ENCODE data around the gene ZBTB21.

ZBTB21 gene

GRCh38 chr21:41991659-41992058, 18.5 kb downstream of the ZBTB21 start:
- H3K9me3 ChIP-seq (ENCODE audit: control insufficient read depth, low read length), result peaks cover 15% of the 10 kb centered on the region
- H3K4me3 ChIP-seq (ENCODE audit: extremely low read depth, insufficient read depth, low read length, poor library complexity, severe bottlenecking), result no peak overlapping the region
- 95 to 99% methylated on average over 15 to 16 of the region's 16 CpGs for WGBS, 2 experiments (ENCODE audit: insufficient coverage in 2 of 2)
- no peak overlapping the region for H3K27ac ChIP-seq (ENCODE audit: low read depth, low read length, severe bottlenecking)
- no peaks in the 10 kb centered on the region for H3K4me1 ChIP-seq (ENCODE audit: control insufficient read depth, insufficient read depth, low read length, poor library complexity, severe bottlenecking)
- peaks cover 54% of the 10 kb centered on the region for H3K36me3 ChIP-seq (ENCODE audit: control insufficient read depth, insufficient read depth, low read length)

- Histone ChIP-seq H3K4me3 (ENCODE audit: extremely low read depth, insufficient read depth, low read length, poor library complexity, severe bottlenecking) (no peak overlapping the region), H3K9me3 (ENCODE audit: control insufficient read depth, low read length) (no peaks in the 10 kb centered on the region), H3K27ac (ENCODE audit: low read depth, low read length, severe bottlenecking) (no peak overlapping the region), H3K36me3 (ENCODE audit: control insufficient read depth, insufficient read depth, low read length) (peaks cover 35% of the 10 kb centered on the region), H3K4me1 (ENCODE audit: control insufficient read depth, insufficient read depth, low read length, poor library complexity, severe bottlenecking) (no peaks in the 10 kb centered on the region)
- WGBS, 2 experiments (ENCODE audit: insufficient coverage in 2 of 2), result 83 to 100% methylated on average over 1 of the region's 2 CpGs
These were observed 20.5 kb downstream of the ZBTB21 start for GRCh38 chr21:41989698-41990097.

GRCh38 chr21:41987310-41987709, 22.9 kb downstream of the ZBTB21 start:
- Histone ChIP-seq H3K4me1 (ENCODE audit: control insufficient read depth, insufficient read depth, low read length, poor library complexity, severe bottlenecking) (no peaks in the 10 kb centered on the region), H3K27ac (ENCODE audit: low read depth, low read length, severe bottlenecking) (no peak overlapping the region), H3K9me3 (ENCODE audit: control insufficient read depth, low read length) (no peaks in the 10 kb centered on the region), H3K36me3 (ENCODE audit: control insufficient read depth, insufficient read depth, low read length) (peaks cover 16% of the 10 kb centered on the region), H3K4me3 (ENCODE audit: extremely low read depth, insufficient read depth, low read length, poor library complexity, severe bottlenecking) (no peak overlapping the region)
- WGBS, 2 experiments (ENCODE audit: insufficient coverage in 2 of 2), result 100% methylated on average over 1 of the region's 3 CpGs; no CpG with 5 or more reads in 1 of the 2 experiments

GRCh38 chr21:41985662-41986416, 24.3 kb downstream of the ZBTB21 start:
- no peak overlapping the region for H3K4me3 ChIP-seq (ENCODE audit: extremely low read depth, insufficient read depth, low read length, poor library complexity, severe bottlenecking)
- 88 to 93% methylated on average over 3 of the region's 6 CpGs for WGBS, 2 experiments (ENCODE audit: insufficient coverage in 2 of 2)
- peaks cover 2% of the 10 kb centered on the region for H3K36me3 ChIP-seq (ENCODE audit: control insufficient read depth, insufficient read depth, low read length)
- H3K4me1 ChIP-seq (ENCODE audit: control insufficient read depth, insufficient read depth, low read length, poor library complexity, severe bottlenecking), result no peaks in the 10 kb centered on the region
- no peaks in the 10 kb centered on the region for H3K9me3 ChIP-seq (ENCODE audit: control insufficient read depth, low read length)
- H3K27ac ChIP-seq (ENCODE audit: low read depth, low read length, severe bottlenecking), result no peak overlapping the region

- Histone ChIP-seq H3K4me1 (ENCODE audit: control insufficient read depth, insufficient read depth, low read length, poor library complexity, severe bottlenecking) (no peaks in the 10 kb centered on the region), H3K9me3 (ENCODE audit: control insufficient read depth, low read length) (peaks cover 5% of the 10 kb centered on the region), H3K27ac (ENCODE audit: low read depth, low read length, severe bottlenecking) (no peak overlapping the region), H3K36me3 (ENCODE audit: control insufficient read depth, insufficient read depth, low read length) (no peaks in the 10 kb centered on the region), H3K4me3 (ENCODE audit: extremely low read depth, insufficient read depth, low read length, poor library complexity, severe bottlenecking) (no peak overlapping the region)
- WGBS, 2 experiments (ENCODE audit: insufficient coverage in 2 of 2), result no CpG with 5 or more reads among the region's 1 CpG
These were observed 26.9 kb downstream of the ZBTB21 start for GRCh38 chr21:41983229-41983628.

GRCh38 chr21:41980561-41980960, 29.6 kb downstream of the ZBTB21 start:
- Histone ChIP-seq H3K4me3 (ENCODE audit: extremely low read depth, insufficient read depth, low read length, poor library complexity, severe bottlenecking) (no peak overlapping the region), H3K27ac (ENCODE audit: low read depth, low read length, severe bottlenecking) (no peak overlapping the region), H3K9me3 (ENCODE audit: control insufficient read depth, low read length) (peaks cover 5% of the 10 kb centered on the region), H3K4me1 (ENCODE audit: control insufficient read depth, insufficient read depth, low read length, poor library complexity, severe bottlenecking) (no peaks in the 10 kb centered on the region), H3K36me3 (ENCODE audit: control insufficient read depth, insufficient read depth, low read length) (no peaks in the 10 kb centered on the region)

- Histone ChIP-seq H3K9me3 (ENCODE audit: control insufficient read depth, low read length) (peaks cover 5% of the 10 kb centered on the region), H3K27ac (ENCODE audit: low read depth, low read length, severe bottlenecking) (no peak overlapping the region), H3K4me3 (ENCODE audit: extremely low read depth, insufficient read depth, low read length, poor library complexity, severe bottlenecking) (no peak overlapping the region), H3K36me3 (ENCODE audit: control insufficient read depth, insufficient read depth, low read length) (no peaks in the 10 kb centered on the region), H3K4me1 (ENCODE audit: control insufficient read depth, insufficient read depth, low read length, poor library complexity, severe bottlenecking) (no peaks in the 10 kb centered on the region)
- 91 to 96% methylated on average over 5 to 7 of the region's 7 CpGs for WGBS, 2 experiments (ENCODE audit: insufficient coverage in 2 of 2)
These were observed 30.3 kb downstream of the ZBTB21 start for GRCh38 chr21:41979751-41980369.

- Histone ChIP-seq H3K4me1 (ENCODE audit: control insufficient read depth, insufficient read depth, low read length, poor library complexity, severe bottlenecking) (no peaks in the 10 kb centered on the region), H3K4me3 (ENCODE audit: extremely low read depth, insufficient read depth, low read length, poor library complexity, severe bottlenecking) (no peak overlapping the region), H3K9me3 (ENCODE audit: control insufficient read depth, low read length) (peaks cover 5% of the 10 kb centered on the region), H3K27ac (ENCODE audit: low read depth, low read length, severe bottlenecking) (no peak overlapping the region), H3K36me3 (ENCODE audit: control insufficient read depth, insufficient read depth, low read length) (no peaks in the 10 kb centered on the region)
- WGBS, 2 experiments (ENCODE audit: insufficient coverage in 2 of 2), result 40 to 81% methylated on average over 2 of the region's 4 CpGs
These were observed 30.8 kb downstream of the ZBTB21 start for GRCh38 chr21:41979335-41979734.

- 81 to 89% methylated on average over 11 to 13 of the region's 17 CpGs for WGBS, 2 experiments (ENCODE audit: insufficient coverage in 2 of 2)
- H3K27ac ChIP-seq (ENCODE audit: low read depth, low read length, severe bottlenecking), result no peak overlapping the region
- H3K4me1 ChIP-seq (ENCODE audit: control insufficient read depth, insufficient read depth, low read length, poor library complexity, severe bottlenecking), result peaks cover 3% of the 10 kb centered on the region
- no peak overlapping the region for H3K4me3 ChIP-seq (ENCODE audit: extremely low read depth, insufficient read depth, low read length, poor library complexity, severe bottlenecking)
- peaks cover 5% of the 10 kb centered on the region for H3K9me3 ChIP-seq (ENCODE audit: control insufficient read depth, low read length)
- no peaks in the 10 kb centered on the region for H3K36me3 ChIP-seq (ENCODE audit: control insufficient read depth, insufficient read depth, low read length)
These were observed 32.9 kb downstream of the ZBTB21 start for GRCh38 chr21:41977034-41977950.

GRCh38 chr21:41976611-41977010, 33.5 kb downstream of the ZBTB21 start:
- peaks cover 5% of the 10 kb centered on the region for H3K9me3 ChIP-seq (ENCODE audit: control insufficient read depth, low read length)
- no peaks in the 10 kb centered on the region for H3K36me3 ChIP-seq (ENCODE audit: control insufficient read depth, insufficient read depth, low read length)
- WGBS, 2 experiments (ENCODE audit: insufficient coverage in 2 of 2), result 81 to 90% methylated on average over 5 to 7 of the region's 8 CpGs
- H3K27ac ChIP-seq (ENCODE audit: low read depth, low read length, severe bottlenecking), result no peak overlapping the region
- peaks cover 3% of the 10 kb centered on the region for H3K4me1 ChIP-seq (ENCODE audit: control insufficient read depth, insufficient read depth, low read length, poor library complexity, severe bottlenecking)
- H3K4me3 ChIP-seq (ENCODE audit: extremely low read depth, insufficient read depth, low read length, poor library complexity, severe bottlenecking), result no peak overlapping the region
